Ureter (tissue), 1 donor: ENCODE results near the gene MSTN. TPM values are rescaled to one million over a fixed set of nuclear protein-coding genes. Genes with fewer than 3 reads are reported as not detected.

Experiments
- DNase-seq: peaks from one replicate; pipeline ENCODE4 v3.0.0-alpha.2; 2020; ENCODE audit warnings: low spot score
- total RNA-seq: library from RNA; stranded (reverse); gene quantifications from one replicate; pipeline ENCODE4 v1.2.4, GENCODE V29; 2023
- donor health status: DM: yes; HTN: yes; CAD: no.

MSTN gene
- 0.26 TPM for total RNA-seq

DNA sequence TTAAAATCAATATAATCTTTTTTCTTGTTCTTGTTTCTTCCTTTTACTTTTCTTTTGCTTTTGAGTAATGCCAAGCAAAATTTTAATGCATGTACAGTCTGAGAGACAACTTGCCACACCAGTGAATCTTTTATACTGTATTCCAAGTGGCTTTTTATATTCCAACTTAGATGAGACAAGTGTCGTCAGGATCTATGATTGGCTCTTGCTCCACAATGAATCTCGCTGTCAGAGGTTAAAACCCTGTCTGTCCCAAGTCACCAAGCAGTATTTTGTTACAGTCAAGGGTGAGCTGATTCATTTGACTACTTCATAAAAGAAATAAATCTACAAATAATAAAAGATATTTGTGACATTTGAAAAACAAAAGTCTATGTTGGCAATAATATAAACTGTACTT is at the start of gene MSTN:
MSTN (minus strand) TSS at position 129 of the 400 bp plus-strand sequence. CDS start 133 bp downstream, outside the sequence.
- no peak for DNase-seq

DNA sequence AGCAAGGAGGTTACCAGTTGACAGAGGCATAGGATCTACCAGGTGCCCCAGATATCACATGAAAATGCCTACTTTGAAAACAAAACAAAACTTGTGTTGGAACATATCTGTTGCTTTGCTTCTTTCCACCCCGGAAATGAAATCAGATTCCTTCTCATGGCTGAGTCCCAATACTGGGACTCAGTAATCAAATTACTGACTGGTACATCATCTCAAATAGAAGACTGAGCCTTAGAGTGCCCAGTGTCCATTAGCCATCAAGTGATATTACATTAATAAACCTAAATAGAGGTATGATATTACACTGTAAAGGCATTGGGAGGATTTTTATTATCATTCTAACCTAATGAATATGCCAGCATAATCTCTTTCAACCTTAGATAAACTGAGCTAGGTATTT is 48.6 kb upstream of the MSTN start:
- no peak for DNase-seq

DNA sequence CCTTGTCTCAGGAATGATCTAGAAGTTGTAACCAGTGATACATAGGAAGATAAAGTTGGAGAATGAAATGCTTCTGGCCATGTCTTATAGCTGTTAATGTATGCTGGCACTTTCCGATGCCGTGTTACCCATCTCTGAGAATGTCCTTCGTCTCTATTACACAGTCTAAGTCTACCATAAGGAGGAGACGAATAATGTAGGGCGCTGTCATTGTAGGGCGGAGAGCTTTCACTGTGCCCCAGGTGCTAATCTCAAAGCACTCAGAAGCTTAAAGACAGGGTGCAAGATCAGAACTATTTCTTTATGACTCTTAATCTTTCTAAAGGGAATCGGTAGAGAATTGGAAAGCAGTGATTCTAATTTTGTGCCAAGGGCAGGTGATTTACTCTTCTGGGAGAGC is 48.2 kb upstream of the MSTN start:
- DNase-seq: no peak

DNA sequence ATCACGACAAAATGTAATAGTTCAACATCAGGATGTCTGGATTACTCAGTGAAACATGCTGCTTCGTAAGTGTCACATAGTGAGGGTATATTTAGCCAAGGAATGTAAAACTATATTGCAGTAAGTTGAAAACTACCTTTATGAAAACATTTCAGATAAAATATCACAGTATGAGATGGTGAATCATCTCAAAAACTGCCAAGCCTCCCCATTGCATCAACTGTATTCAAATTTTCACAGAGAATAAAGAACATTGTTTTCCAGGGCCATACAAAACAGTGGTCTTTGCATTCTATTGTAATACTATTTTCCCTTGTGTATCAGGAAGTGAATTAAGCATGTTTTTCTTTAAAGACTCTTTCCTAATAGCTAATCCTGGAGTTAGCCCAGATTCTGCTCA is 47.6 kb upstream of the MSTN start:
- no peak for DNase-seq

DNA sequence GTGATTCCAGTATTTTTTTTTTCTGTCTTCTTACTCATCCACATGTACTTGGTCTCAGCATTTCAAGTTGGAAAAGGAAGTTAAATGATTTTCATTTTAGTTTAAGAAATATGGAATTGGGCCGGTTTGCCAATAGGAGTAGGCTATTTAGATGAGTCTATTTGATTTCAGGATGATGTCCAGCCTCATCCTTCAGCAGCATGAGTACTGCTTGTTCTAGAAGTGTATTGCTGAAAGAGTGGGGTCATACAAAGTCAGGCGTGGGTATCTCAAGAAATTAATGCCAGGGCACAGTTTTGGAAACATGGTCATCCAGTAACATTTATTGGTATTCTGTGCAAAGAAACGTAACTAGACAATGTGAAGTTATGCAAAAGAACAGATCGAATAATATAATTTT is 44.9 kb upstream of the MSTN start:
- DNase-seq: no peak

DNA sequence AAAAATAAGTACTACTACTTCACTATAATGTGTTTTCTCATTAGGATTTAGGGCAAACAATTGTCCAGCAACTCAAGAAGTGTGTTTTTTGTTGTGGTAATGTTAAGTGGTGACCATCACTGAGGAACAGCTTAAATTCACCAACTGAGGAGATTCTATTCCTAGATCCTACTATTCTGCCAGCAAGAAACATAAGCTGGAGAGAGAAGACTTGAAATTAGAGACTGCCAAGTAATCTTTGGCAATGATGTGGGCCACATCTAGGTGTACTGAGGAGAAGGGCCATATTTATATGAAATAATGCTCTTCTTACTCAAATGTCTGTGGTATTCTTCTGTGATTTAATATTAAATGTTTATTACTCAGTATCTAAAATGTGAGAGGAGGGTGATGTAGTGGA is 44.3 kb upstream of the MSTN start:
- DNase-seq: no peak

DNA sequence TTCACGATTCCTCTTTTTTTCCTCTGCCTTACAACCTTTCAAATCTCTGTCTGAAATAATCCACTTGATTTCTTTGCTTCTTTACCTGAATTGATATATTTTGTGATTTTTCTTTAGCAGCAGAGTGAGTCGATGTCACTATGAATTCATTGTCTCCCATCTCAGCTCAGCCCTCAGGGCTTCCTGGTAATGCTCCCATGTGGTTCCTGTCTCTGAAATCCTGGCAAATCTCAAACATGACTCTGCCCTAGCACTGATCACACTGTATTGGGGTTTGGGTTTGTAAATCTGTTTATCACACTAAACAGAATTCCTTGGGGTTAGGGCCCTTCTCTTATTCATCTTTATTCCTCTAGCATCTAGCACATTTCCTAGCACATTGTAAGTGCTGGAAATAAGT is 43.0 kb upstream of the MSTN start:
- DNase-seq: no peak

DNA sequence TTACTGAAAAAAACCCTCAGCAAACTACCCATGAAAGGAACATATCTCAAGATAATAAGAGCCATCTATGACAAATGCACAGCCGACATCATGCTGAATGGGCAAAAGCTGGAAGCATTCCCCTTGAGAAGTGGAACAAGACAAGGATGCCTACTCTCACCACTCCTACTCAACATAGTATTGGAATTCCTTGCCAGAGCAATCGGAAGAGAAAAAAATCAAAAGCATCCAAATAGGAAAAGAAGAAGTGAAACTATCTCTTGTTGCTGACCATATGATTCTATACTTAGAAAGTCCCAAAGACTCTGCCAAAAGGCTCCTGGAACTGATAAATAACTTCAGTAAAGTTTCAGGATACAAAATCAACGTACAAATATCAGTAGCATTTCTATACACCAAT is 40.6 kb upstream of the MSTN start:
- DNase-seq: no peak

DNA sequence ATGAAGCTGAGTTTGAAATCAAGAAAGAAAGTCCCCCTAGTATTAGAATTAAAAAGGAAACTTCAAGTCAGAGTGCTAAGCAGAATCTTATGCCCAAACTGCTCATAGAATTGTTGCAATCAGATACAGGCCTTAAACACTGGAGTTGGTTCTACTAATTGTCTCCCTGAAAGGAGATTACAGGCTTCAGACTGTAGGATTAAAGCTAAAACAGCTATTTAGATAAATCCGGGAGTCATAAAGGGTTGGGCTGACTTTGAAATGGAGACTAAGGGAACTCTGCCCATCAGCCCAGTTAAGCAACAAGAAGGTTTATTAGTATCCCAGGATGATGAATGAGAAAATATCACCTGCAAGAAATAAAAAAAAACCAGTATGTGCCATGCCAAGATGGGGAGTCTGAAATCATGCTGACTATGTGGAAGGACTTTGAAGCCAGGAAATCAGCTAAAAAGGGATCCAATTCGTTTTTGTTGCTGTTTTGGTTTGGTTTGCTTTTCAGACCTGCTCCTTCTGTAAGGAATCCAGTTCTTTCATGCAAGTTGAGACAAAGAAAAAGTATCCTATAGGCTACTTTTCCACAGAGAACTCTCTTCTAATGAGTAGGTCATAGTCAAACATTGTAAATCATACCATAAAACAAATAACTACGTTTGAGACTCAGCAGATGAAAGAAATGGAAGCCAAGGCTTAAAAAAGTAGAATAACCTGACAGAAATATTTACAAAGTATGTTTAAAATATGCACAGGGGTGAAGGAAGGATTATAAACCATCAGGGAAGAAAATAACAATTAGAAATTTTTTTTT is 37.6 kb upstream of the MSTN start:
- DNase-seq: no peak

DNA sequence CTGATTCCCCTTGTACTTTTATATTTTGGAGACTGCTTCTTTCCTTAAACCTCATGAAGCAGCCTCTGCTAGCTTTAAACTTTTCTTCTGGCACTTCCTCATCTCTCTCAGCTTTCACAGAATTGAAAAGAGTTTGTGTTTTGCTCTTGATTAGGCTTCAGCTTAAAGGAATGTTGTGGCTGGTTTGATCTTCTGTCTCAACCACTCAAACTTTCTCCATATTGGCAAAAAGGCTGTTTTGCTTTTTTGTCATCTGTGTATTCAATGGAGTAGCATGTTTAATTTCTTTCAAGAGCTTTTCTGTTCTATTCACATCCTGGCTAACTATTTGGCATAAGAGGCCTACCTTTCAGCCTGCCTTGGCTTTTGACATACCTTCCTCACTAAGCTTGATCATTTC is 36.3 kb upstream of the MSTN start:
- DNase-seq: no peak

DNA sequence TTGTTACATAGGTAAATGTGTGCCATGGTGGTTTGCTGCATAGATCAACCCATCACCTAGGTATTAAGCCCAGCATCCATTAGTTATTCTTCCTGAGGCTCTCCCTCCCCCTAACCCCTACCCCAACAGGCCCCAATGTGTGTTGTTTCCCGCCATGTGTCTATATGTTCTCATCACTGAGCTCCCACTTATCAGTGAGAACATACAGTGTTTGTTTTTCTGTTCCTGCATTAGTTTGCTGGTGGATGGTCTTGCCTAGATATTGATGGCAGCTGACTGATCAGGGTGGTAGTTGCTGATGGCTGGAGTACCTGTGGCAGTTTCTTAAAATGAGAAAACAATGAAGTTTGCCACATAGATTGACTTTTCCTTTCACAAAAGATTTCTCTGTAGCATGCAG is 34.6 kb upstream of the MSTN start:
- DNase-seq: no peak

DNA sequence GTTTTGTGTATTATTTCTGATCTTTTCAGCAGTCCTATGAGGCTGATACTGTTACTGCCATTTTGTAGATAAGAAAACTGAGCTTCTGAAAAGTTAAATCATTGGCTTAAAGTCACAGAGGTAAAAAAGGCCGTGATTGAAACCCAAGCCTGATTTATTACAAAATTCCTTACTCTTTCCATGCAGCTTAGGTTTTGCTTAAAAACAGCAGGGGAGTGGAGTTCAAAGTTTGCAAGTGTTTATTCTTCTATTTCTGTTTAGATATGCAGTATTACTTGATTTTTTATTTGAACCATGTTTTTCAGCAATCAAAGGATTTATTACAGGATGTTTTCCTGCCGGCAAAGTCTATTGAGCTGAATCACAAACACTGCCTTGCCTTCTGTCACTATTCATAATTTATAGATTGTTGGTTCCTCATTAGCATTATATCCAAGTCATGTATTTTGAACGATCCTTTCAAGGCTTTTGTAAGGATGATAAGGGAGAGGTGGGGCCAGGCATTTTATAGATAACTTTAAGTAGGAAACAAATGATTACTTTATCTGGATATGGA is 31.9 kb upstream of the MSTN start:
- no peak for DNase-seq

DNA sequence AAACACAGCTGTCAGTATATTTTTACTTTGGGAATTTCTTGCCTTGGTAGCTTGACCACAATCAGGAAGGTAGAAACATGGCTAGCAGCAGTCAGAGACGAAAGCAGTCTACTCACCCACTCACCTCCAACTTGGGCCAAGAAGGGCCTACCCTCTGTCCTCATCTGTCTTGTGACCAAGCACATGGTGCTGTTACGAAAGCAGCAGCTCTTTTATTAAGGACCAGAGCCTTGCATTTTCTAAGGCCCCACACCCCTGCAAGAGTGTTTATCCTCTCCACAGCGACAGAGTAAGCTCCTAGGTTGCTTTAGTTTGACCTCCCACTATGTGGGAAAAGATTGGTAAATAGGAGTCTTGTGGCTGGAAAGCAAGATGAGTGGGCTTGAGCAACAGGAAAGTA is 31.3 kb upstream of the MSTN start:
- no peak for DNase-seq

DNA sequence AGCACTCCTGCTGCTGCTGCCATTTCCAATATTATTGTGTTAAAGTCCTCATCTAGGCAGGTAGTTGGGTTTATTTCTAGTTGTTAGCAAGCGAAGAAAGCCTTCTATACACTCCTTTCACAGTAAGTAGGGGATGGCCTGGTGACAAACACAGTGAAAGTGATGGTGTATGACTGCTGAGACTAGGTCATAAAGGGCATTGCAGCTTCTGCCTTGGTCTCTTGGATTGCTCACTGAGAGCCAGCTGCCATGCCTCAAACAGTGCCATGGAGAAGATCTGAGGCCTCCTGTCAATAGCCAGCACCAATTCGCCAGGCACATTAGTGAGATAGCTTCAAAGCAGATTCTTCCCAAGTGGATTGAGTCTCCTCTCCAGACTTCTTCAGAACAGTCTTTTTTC is 27.6 kb upstream of the MSTN start:
- no peak for DNase-seq

DNA sequence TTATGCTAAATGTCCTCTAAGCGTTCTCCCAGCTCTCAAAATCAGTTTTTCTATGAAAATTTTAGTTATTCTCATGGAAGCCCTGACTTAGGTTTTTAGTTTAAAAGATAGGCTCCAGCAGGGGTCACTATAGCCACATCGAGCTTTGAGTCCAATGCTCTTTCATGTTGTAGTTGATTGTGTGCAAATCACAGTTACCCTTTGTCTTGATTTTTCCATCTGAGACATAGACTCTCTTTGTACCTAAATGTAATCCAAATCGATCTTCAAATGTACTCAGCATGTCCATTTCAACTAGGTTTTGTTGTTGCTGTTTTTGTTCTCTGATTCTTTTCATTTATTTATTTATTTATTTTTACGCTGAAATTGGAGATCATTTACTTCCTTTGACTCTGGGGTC is 26.4 kb upstream of the MSTN start:
- peak; percentile 56 for DNase-seq

DNA sequence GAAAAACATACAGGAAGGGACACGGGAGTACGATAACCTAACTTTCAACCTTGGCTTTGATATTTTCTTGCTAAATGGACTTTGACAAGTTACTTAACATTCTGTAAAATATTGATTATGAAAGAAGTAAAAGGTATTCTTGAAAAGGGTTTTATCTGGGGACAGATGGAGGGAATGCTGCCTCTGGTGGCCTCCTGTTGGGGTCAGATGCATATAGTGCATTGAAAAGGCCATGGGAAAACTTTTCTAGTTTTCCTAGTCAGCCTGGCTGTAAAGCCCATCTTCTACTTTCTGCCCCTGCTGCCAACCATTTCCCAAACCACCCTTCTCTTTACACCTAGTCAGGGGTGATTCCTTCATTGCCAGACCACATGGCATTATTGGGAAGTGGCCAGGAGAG is 22.2 kb upstream of the MSTN start:
- no peak for DNase-seq

DNA sequence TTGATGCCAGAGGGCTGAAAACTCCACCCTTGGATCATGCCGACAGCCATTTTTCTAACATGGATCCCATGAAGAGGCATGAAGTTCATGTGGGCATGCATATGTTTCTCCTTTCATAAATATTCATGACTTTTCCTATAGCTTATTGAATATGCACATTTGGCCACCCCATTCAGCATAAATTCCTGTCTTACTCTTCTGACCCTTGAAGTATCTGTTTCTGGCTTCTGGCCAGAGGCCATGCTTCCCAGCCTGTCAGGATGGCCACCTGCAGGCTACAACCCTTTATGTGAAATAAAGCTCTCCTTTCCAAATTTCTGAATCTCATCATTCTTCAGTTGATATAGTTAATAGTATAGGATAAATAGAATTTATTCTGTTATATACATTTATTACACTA is 19.6 kb upstream of the MSTN start:
- no peak for DNase-seq

DNA sequence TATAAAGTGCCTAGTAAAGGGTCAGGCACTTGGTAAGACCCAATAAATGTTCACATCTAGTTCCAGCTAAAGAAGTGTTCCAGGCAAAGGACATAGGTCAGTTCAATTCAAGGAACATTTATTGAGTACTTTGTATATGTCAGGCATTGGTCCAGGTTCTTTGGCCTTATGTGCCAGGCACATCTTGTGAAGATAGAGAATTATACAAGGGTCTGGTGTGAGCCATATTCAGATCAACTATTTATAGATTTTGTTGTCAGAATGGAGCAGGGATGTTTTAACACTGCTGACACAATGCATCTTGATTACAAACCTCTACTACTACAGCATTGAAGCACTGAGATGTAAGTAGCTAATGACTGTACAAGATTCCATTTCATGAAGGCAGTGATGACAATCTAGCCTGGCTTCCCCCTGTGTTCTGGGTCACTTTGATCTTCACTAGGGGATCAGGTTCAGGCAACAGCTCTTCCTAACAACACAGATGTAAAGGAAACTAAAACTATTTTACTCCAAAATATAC is 18.1 kb upstream of the MSTN start:
- DNase-seq: no peak

DNA sequence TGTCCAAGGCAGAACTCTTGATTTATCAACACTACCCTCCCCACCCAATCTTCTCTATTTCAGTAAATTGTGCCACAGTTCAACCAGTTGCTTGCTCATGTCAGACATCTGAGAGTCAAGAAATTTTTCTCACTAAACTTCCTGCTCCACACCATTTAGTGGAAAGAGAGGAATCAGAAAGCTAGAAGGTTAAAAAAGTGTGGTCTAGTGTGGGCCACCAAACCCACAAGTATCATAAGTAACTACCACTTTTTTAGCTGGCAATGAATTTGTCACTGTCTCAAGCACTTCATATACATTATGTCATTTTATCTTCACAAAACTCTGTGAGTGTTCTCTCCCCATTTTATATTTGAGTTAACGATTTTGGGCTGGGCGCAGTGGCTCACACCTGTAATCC is 16.6 kb upstream of the MSTN start:
- no peak for DNase-seq

DNA sequence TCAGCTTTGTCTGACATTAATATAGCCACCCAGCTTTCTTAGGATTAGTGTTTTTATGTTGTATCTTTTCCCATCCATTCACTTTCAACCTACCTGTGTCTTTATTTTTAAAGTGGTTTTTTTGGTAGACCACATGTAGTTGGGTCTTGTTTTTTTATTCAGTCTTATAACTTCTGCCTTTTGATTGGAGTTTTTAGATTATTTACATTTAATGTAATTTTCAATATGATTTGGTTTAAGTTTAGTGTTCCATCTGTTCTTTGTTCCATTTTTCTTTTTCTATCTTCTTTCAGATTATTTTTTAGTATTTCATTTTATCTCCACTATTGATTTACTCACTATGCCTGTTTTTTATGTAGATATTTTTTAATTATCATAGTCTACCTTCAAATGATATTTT is 13.1 kb upstream of the MSTN start:
- DNase-seq: no peak

DNA sequence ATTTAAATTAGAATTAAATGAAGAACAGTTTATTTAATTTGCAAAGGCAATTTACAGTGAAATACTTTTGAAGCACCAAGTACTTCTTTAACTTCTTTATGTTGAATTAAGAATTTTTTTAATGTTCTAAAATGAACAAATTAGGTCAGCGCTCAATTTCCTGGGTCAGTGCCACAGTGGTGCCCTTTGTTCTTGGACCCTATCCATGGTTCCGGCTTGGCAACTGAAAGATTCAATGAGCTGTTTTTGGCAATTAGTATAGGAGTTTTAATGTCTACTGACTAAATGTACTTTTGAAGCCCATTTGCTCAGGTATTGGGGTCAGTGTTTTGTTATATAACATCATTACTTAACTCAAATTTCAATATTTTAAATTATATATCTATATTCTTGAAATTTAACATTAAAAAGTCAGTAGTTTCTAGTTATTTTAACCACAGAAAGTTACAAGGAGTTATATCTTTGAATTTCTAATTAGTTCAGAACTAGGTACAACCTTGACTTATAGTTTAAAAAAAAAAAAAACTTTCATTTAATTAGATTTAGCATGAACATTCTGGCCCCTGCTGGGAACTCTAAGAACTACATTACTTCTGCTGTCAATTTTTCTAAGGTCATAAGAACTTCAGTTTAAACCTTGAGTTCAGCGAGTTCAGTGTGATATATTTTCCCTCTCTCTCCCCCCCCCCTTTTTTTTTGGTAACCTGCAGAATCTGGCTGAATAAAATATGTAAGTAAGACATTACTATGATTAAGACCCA is 7.6 kb upstream of the MSTN start:
- DNase-seq: no peak

DNA sequence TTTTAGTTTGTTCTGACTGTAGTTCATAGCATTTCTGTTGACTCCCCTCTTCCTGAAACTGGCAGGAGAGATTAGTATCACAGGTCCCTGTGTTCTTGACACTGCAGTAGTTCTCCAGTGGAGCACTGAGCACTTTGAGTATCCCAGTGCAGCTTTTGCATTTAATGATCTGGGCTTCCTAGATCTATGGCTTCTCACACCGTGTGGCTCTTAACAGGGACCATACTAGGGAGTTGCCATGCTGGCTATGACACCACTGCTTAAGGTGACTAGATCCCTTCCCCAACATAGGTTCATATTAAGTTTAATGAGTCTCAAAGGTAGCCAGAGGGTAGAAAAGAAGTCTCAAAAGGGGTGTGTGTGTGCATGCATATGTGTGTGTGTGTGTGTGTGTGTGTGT is 6.2 kb upstream of the MSTN start:
- no peak for DNase-seq

DNA sequence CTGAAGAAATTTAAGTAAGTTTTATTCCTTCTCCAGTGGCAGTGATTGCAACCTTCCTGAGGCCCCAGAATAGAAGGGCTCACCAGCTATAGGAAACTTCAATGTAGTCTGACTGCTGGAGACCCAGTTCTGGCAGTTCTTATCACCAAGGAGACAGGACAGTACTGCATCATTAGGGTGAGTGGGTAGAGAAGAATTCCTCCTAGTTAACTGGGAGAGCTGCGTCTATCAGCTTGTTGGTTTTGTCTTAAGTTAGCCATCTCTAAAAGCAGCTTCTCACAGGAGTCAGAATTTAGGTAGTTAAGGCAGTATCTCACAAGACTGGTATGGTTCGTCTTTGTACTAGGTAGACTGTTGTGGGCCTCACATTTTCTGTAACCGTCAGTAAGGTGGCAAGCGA is 3.3 kb upstream of the MSTN start:
- no peak for DNase-seq
